Ishikawa (cell line): Measurements from ENCODE around the gene UBE2Q1.

Experiments used
- CREB1 ChIP-seq: IDR thresholded peaks from 2 replicates; pipeline ENCODE4 v1.6.1; 2012; ENCODE audit warnings: low read depth
- EGR1 ChIP-seq: IDR thresholded peaks from 2 replicates; pipeline ENCODE4 v1.6.1; 2012
- EP300 ChIP-seq: IDR thresholded peaks from 2 replicates; pipeline ENCODE4 v1.6.1; 2012; ENCODE audit warnings: borderline replicate concordance
- FOXM1 ChIP-seq: IDR thresholded peaks from 2 replicates; pipeline ENCODE4 v1.6.1; 2012; ENCODE audit warnings: low read depth, borderline replicate concordance
- MAX ChIP-seq: IDR thresholded peaks from 2 replicates; pipeline ENCODE4 v1.6.1; 2012
- NFIC ChIP-seq: IDR thresholded peaks from 2 replicates; pipeline ENCODE4 v1.6.1; 2012
- RAD21 ChIP-seq: IDR thresholded peaks from 2 replicates; pipeline ENCODE4 v1.6.1; 2012; ENCODE audit warnings: low read depth
- REST ChIP-seq: IDR thresholded peaks from 2 replicates; pipeline ENCODE4 v1.6.1; 2012; ENCODE audit warnings: low read depth, mild to moderate bottlenecking
- TAF1 ChIP-seq: IDR thresholded peaks from 2 replicates; pipeline ENCODE4 v1.6.1; 2012; ENCODE audit warnings: low read depth, mild to moderate bottlenecking
- TCF12 ChIP-seq: IDR thresholded peaks from 2 replicates; pipeline ENCODE4 v1.6.1; 2012; ENCODE audit warnings: low read depth
- TEAD4 ChIP-seq: IDR thresholded peaks from 2 replicates; pipeline ENCODE4 v1.6.1; 2012
- USF1 ChIP-seq: IDR thresholded peaks from 2 replicates; pipeline ENCODE4 v1.6.1; 2012
- YY1 ChIP-seq: IDR thresholded peaks from 2 replicates; pipeline ENCODE4 v1.6.1; 2012; ENCODE audit warnings: low read depth

GRCh38 chr1:154520333-154520732, 38.1 kb downstream of the UBE2Q1 start:
- no peak for TF ChIP-seq RAD21
- TF ChIP-seq EP300: no peak
- no peak for TF ChIP-seq REST
- TF ChIP-seq MAX: no peak
- no peak for TF ChIP-seq EGR1
- TF ChIP-seq YY1: no peak
- TF ChIP-seq TAF1: no peak
- TF ChIP-seq FOXM1: no peak
- TF ChIP-seq TEAD4: no peak
- TF ChIP-seq CREB1: no peak
- no peak for TF ChIP-seq USF1
- no peak for TF ChIP-seq TCF12
- no peak for TF ChIP-seq NFIC
